ENCODE data around the gene ITPR3. TPM values are rescaled to one million over a fixed set of nuclear protein-coding genes. Genes with fewer than 3 reads are reported as not detected.

Gene ITPR3
- total and polyA plus RNA-seq, 2 donors (not counting 3 experiments of a cell fraction or from before 2014, with no cell fraction given), result 28.8 to 52.2 TPM

DNA sequence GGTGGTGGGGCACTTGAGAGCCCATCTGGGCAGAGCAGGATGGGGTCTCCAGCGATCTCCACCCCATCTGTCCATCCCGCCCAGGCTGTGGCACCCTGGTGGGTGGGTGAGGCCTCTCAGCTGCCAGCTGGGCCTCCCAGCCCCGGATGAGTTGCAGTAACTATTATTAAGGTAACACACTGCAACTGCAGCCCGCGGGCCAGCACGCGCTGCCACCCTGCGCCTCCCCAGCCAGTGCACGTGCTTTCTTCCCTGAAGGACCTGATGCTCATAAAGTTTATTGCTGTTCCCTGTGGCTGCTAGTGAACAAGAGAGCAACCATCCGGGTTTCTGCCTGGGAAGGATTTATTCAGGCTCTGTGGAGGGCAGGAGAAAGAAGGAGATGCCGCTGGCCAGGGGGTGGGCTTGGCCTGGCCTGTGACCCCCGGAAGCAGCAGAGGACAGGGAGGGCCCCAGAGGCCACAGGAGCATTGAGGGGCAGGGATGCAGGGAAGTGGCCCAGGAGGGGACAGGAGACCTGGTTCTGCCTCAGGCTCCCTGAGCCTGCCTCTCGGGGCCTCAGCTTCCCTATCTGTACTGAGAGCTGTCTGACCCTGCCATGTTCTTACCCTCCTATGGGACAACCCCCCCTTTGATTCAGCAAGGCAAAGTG lies 123.9 kb downstream of the ITPR3 start:
- DNase-seq (ENCODE audit: low read depth, low spot score) (no peak), FAIRE-seq (no peak)
- Histone ChIP-seq H3K36me3 (ENCODE audit: control insufficient read depth in 2 of 2, extremely low read depth in 1 of 2, insufficient read depth in 2 of 2, low read length in 2 of 2) (no peaks in the 10 kb centered on the region), H3K79me2 (ENCODE audit: control insufficient read depth, insufficient read depth, low read length) (no peaks in the 10 kb centered on the region), H3K9me1 (replicated peaks; ENCODE audit: control insufficient read depth, extremely low read depth, insufficient read depth, low read length) (no peaks in the 10 kb centered on the region), H3K4me2 (ENCODE audit: insufficient read depth, low read length) (no peak overlapping the region), H2AFZ (ENCODE audit: low read depth, low read length) (no peak overlapping the region), H3K4me1 (ENCODE audit: control insufficient read depth, extremely low read depth, insufficient read depth, low read length) (no peaks in the 10 kb centered on the region), H3K9me3 (replicated peaks; ENCODE audit: control insufficient read depth, insufficient read depth, low read length) (no peaks in the 10 kb centered on the region), H3K27me3 (ENCODE audit: control insufficient read depth in 2 of 2, insufficient read depth in 2 of 2, low read length in 2 of 2) (peaks cover 4 to 9% of the 10 kb centered on the region in 2 experiments), H3K9ac (replicated peaks; ENCODE audit: extremely low read depth, insufficient read depth, low read length) (no peak overlapping the region), H3K4me3 (replicated peaks in 1 of 3; ENCODE audit: insufficient read depth in 1 of 3, low read depth in 1 of 3, low read length in 3 of 3) (no peak overlapping the region), H3K27ac (ENCODE audit: insufficient read depth, low read depth, low read length) (no peak overlapping the region), H4K20me1 (replicated peaks; ENCODE audit: control insufficient read depth, extremely low read depth, insufficient read depth, low read length) (no peaks in the 10 kb centered on the region)
- intact Hi-C loops (cut with micrococcal nuclease), result loop anchor here (1.0 to 2.0 kb wide), 4 partner anchors 24 to 409 kb away; no protein-coding TSS in a partner anchor
- POLR2A ChIA-PET, result no interaction called here
- BruUV-seq (replicated peaks), result no TSS peak
- CTCF ChIA-PET, result interaction anchor here (0.6 to 7.7 kb wide), 18 partner anchors 9 to 417 kb away, joined by 3 to 122 read pairs (median 5); partner anchors contain the start of gene UQCC2
- TF ChIP-seq POLR2A (IDR thresholded peaks at IDR 0.05; ENCODE audit: low read depth, low read length) (no peak), GATA2 (IDR thresholded peaks at IDR 0.05; ENCODE audit: insufficient read depth, insufficient read length, low read depth, low read length) (no peak), MYC (IDR thresholded peaks at IDR 0.05; ENCODE audit: low read depth, low read length) (no peak), POLR2AphosphoS5 (IDR thresholded peaks at IDR 0.05; ENCODE audit: insufficient read depth, low read depth, low read length) (no peak), EZH2 (IDR thresholded peaks at IDR 0.05; ENCODE audit: borderline replicate concordance, low read depth, low read length, severe bottlenecking) (no peak), FOS (IDR thresholded peaks at IDR 0.05; ENCODE audit: borderline replicate concordance, insufficient read depth, low read length) (no peak), JUN (IDR thresholded peaks at IDR 0.05; ENCODE audit: borderline replicate concordance, insufficient read depth, insufficient read length, low read depth) (no peak)
- TF ChIP-seq, protein P1, sequence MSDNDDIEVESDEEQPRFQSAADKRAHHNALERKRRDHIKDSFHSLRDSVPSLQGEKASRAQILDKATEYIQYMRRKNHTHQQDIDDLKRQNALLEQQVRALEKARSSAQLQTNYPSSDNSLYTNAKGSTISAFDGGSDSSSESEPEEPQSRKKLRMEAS (IDR thresholded peaks at IDR 0.05; ENCODE audit: insufficient read depth, insufficient read length), result no peak
- TF ChIP-seq, protein P2, sequence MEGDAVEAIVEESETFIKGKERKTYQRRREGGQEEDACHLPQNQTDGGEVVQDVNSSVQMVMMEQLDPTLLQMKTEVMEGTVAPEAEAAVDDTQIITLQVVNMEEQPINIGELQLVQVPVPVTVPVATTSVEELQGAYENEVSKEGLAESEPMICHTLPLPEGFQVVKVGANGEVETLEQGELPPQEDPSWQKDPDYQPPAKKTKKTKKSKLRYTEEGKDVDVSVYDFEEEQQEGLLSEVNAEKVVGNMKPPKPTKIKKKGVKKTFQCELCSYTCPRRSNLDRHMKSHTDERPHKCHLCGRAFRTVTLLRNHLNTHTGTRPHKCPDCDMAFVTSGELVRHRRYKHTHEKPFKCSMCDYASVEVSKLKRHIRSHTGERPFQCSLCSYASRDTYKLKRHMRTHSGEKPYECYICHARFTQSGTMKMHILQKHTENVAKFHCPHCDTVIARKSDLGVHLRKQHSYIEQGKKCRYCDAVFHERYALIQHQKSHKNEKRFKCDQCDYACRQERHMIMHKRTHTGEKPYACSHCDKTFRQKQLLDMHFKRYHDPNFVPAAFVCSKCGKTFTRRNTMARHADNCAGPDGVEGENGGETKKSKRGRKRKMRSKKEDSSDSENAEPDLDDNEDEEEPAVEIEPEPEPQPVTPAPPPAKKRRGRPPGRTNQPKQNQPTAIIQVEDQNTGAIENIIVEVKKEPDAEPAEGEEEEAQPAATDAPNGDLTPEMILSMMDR (IDR thresholded peaks at IDR 0.05; ENCODE audit: extremely low read depth in 1 of 2, insufficient read depth in 1 of 2, low read depth in 1 of 2, low read length in 2 of 2), result no peak
- dilution Hi-C loops (cut with MboI; ENCODE audit: extremely low pct_ligation_motif_present, low sequenced_read_pairs), result no loop called here

Data from endothelial cell of umbilical vein (primary cell).